Measurements from ENCODE around the gene TAOK3. TPM values are rescaled to one million over a fixed set of nuclear protein-coding genes. Genes with fewer than 3 reads are reported as not detected.

The TAOK3 gene
- total and polyA plus RNA-seq, 2 of the 4 experiments (the other 2 are of a cell fraction) = 26.3 to 54.5 TPM

GRCh38 chr12:118107694-118108093, 265.0 kb downstream of the TAOK3 start:
- no peak overlapping the region for H2BK5ac ChIP-seq (ENCODE audit: low read depth, low read length, poor library complexity, severe bottlenecking)
- no peak overlapping the region for H3K18ac ChIP-seq (ENCODE audit: low read depth, low read length)
- ChIA-PET CTCF (no interaction called here), POLR2A (ENCODE audit: unreplicated experiment) (interaction anchor here (0.6 kb wide), 1 partner anchor 9 kb away, joined by 9 read pairs; no protein-coding TSS in a partner anchor)
- H4K5ac ChIP-seq (ENCODE audit: low read depth, low read length) = no peak overlapping the region
- no TSS peak for BruUV-seq (replicated peaks)
- H2AFZ ChIP-seq (replicated peaks; ENCODE audit: low read length, poor library complexity) = no peak overlapping the region
- DNase-seq (no peak), ATAC-seq (ENCODE audit: low read depth) (no peak)
- no peak overlapping the region for H3K4ac ChIP-seq (ENCODE audit: low read depth, low read length)
- no peak overlapping the region for H3K27ac ChIP-seq (ENCODE audit: insufficient read depth, low read length)
- intact Hi-C loops (cut with micrococcal nuclease) = no loop called here
- no peak overlapping the region for H2AK9ac ChIP-seq (replicated peaks; ENCODE audit: low read depth, low read length, poor library complexity)
- H3K9me3 ChIP-seq (ENCODE audit: control insufficient read depth, insufficient read depth, low read length) = no peaks in the 10 kb centered on the region
- H3K79me1 ChIP-seq (ENCODE audit: low read depth in 1 of 2, low read length in 2 of 2) = 0 out of 4 replicates have a peak, but pooled peaks cover 0 to 5% of the 10 kb centered on the region in 2 experiments
- H3K4me2 ChIP-seq (ENCODE audit: low read depth, low read length) = no peak overlapping the region
- WGBS, 2 experiments (ENCODE audit: extremely low coverage in 2 of 2, insufficient read length in 1 of 2) = no CpG with 5 or more reads among the region's 8 CpGs
- TF ChIP-seq MXI1 (IDR thresholded peaks at IDR 0.05; ENCODE audit: borderline replicate concordance, low read depth, low read length) (no peak), RAD21 (IDR thresholded peaks at IDR 0.05; ENCODE audit: low read length) (no peak), BHLHE40 (IDR thresholded peaks at IDR 0.05; ENCODE audit: low read depth, low read length) (no peak), CEBPB (IDR thresholded peaks at IDR 0.05; ENCODE audit: low read depth, low read length) (no peak), FOS (IDR thresholded peaks at IDR 0.05; ENCODE audit: low read depth, low read length) (no peak), SMC3 (IDR thresholded peaks at IDR 0.05; ENCODE audit: low read depth, low read length) (no peak), RFX5 (IDR thresholded peaks at IDR 0.05; ENCODE audit: low read depth, low read length) (no peak), MAFK (IDR thresholded peaks at IDR 0.05; ENCODE audit: low read depth, low read length) (no peak), USF2 (IDR thresholded peaks at IDR 0.05; ENCODE audit: low read depth, low read length) (no peak), POLR2A (IDR thresholded peaks at IDR 0.05; ENCODE audit: low read depth, low read length) (no peak), NFE2L2 (IDR thresholded peaks at IDR 0.05; ENCODE audit: low read depth, low read length) (no peak), RCOR1 (IDR thresholded peaks at IDR 0.05; ENCODE audit: insufficient replicate concordance, low read length) (no peak)
- no peak overlapping the region for H4K91ac ChIP-seq (ENCODE audit: insufficient read depth, low read depth, low read length)
- dilution Hi-C loops (cut with HindIII; ENCODE audit: low sequenced_read_pairs, unreplicated experiment) = no loop called here
- H2BK20ac ChIP-seq (ENCODE audit: low read depth, low read length) = no peak overlapping the region
- no peak overlapping the region for H2BK120ac ChIP-seq (ENCODE audit: low read depth, low read length)
- H3K23ac ChIP-seq (ENCODE audit: low read depth, low read length) = no peak overlapping the region
- in situ Hi-C loops (cut with MboI; ENCODE audit: low sequenced_read_pairs) = no loop called here
- no peak overlapping the region for H2BK15ac ChIP-seq (ENCODE audit: low read depth, low read length)
- H4K20me1 ChIP-seq (ENCODE audit: insufficient read depth, low read length) = no peaks in the 10 kb centered on the region
- no peak overlapping the region for H3K9ac ChIP-seq (ENCODE audit: low read depth, low read length)
- no peaks in the 10 kb centered on the region for H3K27me3 ChIP-seq (ENCODE audit: control insufficient read depth, insufficient read depth, low read length)
- no peak overlapping the region for H3K4me3 ChIP-seq (ENCODE audit: insufficient read depth, low read depth, low read length)
- H3K14ac ChIP-seq (replicated peaks; ENCODE audit: low read depth, low read length) = no peak overlapping the region
- no peaks in the 10 kb centered on the region for H3K9me1 ChIP-seq (ENCODE audit: insufficient read depth, low read length)
- no peak overlapping the region for H2AK5ac ChIP-seq (ENCODE audit: low read depth, low read length)
- no peak overlapping the region for H3K56ac ChIP-seq (ENCODE audit: extremely low read depth, insufficient read depth, low read length)
- H4K8ac ChIP-seq (ENCODE audit: low read depth in 2 of 2, low read length in 2 of 2) = no peak overlapping the region
- no peaks in the 10 kb centered on the region for H3K4me1 ChIP-seq (ENCODE audit: control insufficient read depth, insufficient read depth, low read length)
- H3K36me3 ChIP-seq (ENCODE audit: control insufficient read depth, insufficient read depth, low read length) = no peaks in the 10 kb centered on the region
